Cardiac fibroblast (primary cell): Measurements from ENCODE around the gene SIN3B.
A peak's percentile ranks its signal among the peaks of the same experiment; 100 is the strongest.
"Not testable (repeated sequence)": the region's sequence is repeated elsewhere in the genome, so short reads cannot be mapped to it uniquely, and the experiment has no call there.

ENCODE experiments used
- DNase-seq, 2 donors: peaks; one replicate each; pipeline versions ENCODE4 v3.0.0 to v3.0.0-alpha.2; 2010; ENCODE audit warnings: low read depth in 2 of 2
- H3K4me3 ChIP-seq, 2 donors: replicated peaks in 1 of 2; 1 replicate in 1 of 2; 2 replicates in 1 of 2; pipeline ENCODE4 v1.5.1; 2011; ENCODE audit warnings: low read depth in 2 of 2, low read length in 2 of 2, mild to moderate bottlenecking in 2 of 2, moderate library complexity in 1 of 2
- TF ChIP-seq, protein P1 (sequence below): IDR thresholded peaks from one replicate; pipeline ENCODE4 v1.5.1; 2011; ENCODE audit warnings: low read depth, mild to moderate bottlenecking, low read length, inconsistent platforms

SIN3B gene

DNA sequence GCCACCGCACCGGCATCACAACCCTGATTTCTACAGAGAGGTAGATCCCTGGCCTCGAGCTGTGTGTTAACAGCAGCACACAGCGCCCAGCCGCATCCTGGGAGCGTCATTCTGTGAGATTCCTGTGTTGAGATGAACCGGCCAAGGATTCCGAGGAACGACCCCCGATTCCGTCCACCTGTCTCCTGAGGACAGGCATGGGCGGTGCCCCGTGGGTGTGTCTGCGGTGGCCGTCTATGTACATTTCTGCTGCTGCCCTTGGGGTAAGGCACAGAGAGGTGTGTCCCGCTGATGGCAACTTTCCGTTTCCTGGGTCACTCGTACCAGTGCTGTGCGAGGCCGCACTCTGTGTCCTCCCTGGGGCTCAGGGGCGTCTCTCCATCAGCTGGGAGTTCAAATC, 43.5 kb downstream of the SIN3B start:
- DNase-seq = no peak
- TF ChIP-seq, protein P1, sequence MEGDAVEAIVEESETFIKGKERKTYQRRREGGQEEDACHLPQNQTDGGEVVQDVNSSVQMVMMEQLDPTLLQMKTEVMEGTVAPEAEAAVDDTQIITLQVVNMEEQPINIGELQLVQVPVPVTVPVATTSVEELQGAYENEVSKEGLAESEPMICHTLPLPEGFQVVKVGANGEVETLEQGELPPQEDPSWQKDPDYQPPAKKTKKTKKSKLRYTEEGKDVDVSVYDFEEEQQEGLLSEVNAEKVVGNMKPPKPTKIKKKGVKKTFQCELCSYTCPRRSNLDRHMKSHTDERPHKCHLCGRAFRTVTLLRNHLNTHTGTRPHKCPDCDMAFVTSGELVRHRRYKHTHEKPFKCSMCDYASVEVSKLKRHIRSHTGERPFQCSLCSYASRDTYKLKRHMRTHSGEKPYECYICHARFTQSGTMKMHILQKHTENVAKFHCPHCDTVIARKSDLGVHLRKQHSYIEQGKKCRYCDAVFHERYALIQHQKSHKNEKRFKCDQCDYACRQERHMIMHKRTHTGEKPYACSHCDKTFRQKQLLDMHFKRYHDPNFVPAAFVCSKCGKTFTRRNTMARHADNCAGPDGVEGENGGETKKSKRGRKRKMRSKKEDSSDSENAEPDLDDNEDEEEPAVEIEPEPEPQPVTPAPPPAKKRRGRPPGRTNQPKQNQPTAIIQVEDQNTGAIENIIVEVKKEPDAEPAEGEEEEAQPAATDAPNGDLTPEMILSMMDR = no peak
- H3K4me3 ChIP-seq = no peak overlapping the region

DNA sequence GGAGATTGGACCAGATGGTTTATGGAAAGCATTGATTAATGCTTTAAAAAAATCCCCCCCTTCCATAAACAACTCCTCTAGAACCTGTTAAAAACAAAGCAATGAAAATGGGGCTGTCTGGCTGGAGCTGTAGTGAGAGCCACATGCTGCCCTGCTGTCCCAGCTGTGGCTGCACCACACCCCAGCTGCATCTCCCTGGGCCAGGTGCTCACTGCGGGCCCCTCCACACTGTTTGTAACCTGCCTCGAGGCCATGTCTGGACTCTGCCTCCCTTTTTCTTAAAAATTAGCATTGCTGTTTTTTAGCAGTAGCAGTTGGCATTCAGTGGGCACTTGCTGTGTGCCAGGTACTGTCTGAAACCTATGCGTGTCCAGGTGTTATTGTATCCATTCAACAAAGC, 44.4 kb downstream of the SIN3B start:
- TF ChIP-seq, protein P1 = no peak
- H3K4me3 ChIP-seq = no peak overlapping the region
- no peak for DNase-seq

DNA sequence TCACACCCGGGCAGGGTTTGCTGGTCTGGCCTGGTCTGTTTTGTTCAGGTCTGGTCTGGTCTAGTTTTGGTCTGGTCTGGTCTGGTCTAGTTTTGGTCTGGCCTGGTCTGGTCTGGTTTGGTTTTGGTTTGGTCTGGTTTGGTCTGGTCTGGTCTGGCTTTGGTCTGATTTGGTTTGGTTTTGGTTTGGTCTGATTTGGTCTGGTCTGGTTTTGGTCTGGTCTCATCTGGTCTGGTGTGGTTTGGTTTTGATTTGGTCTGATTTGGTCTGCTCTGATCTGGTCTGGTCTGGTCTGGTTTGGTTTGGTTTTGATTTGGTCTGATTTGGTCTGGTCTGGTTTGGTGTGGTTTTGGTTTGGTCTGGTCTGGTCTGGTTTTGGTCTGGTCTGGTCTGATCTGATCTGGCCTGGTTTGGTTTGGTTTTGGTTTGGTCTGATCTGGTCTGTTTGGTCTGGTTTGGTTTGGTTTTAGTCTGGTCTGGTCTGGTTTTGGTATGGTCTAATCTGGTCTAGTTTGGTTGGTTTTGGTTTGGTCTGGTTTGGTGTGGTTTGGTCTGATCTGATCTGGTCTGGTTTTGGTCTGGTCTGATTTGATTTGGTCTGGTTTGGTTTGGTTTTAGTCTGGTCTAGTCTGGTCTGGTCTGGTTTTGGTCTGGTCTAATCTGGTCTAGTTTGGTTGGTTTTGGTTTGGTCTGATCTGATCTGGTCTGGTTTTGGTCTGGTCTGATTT, 45.2 kb downstream of the SIN3B start:
- DNase-seq = no peak
- no peak overlapping the region for H3K4me3 ChIP-seq
- TF ChIP-seq, protein P1 = no peak

DNA sequence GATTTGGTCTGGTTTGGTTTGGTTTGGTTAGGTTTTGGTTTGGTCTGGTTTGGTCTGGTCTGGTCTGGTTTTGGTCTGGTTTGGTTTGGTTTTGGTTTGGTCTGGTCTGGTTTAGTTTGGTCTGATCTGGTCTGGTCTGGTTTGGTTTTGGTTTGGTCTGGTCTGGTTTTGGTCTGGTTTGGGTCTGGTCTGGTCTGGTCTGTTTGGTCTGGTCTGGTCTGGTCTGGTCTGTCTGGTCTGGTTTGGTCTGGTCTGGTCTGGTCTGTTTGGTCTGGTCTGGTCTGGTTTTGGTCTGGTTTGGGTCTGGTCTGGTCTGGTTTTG, 45.7 kb downstream of the SIN3B start:
- not testable (repeated sequence) for DNase-seq, H3K4me3 ChIP-seq

DNA sequence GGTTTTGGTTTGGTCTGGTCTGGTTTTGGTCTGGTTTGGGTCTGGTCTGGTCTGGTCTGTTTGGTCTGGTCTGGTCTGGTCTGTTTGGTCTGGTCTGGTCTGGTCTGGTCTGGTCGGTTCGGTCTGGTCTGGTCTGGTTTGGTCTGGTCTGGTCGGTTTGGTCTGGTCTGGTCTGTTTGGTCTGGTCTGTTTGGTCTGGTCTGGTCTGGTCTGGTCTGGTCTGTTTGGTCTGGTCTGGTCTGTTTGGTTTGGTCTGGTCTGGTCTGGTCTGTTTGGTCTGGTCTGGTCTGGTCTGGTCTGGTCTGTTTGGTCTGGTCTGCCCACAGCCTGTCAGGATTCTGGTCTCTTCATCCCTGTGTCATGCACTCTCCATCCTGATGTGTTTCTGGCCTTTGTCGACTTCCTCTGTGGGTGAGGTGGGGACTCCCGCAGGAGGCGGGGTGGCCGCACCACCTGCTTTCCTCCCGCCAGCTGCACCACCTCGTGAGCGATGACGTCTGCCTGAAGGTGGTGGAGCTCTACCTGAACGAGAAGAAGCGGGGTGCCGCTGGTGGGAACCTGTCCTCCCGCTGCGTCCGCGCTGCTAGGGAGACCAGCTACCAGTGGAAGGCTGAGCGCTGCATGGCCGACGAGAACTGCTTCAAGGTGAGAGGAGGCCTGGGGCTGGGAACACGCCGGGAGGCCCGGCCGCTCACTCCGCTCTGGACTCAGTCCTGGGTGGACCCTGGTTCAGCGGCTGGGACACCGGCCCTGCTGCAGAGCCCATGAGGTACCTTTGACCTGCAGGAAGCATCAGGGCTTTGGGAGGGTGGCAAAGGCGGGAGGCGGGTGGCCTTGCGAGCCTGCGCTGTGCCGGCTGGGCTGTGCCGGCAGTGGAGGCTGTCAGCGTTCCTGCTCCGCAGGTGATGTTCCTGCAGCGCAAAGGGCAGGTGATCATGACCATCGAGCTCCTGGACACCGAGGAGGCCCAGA, 46.7 kb downstream of the SIN3B start:
- no peak for DNase-seq
- TF ChIP-seq, protein P1 = no peak
- no peak overlapping the region for H3K4me3 ChIP-seq

DNA sequence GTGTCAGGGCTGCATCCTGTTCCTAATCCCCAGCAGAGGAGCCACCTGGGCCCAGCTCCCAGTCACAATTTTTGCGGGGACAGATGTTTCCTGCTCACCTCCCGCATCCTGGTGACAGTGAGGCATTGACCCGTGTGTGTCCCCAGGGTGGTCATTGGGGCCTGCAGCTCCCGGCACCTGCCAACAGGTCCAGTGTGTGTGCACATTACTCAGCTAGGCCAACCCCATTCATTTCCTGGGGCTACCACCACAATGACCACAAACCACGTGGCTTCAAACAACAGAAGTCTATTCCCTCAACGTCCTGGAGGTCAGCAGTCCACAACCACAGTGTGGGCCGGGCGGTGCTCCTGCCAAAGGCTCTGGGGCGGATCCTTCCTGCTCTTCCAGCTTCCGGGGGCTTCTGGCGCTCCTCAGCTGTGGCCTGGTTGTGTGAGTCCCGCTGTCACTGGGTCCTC, 47.7 kb downstream of the SIN3B start:
- TF ChIP-seq, protein P1 = no peak
- H3K4me3 ChIP-seq = no peak overlapping the region
- DNase-seq = peak; percentile 9 to 49

DNA sequence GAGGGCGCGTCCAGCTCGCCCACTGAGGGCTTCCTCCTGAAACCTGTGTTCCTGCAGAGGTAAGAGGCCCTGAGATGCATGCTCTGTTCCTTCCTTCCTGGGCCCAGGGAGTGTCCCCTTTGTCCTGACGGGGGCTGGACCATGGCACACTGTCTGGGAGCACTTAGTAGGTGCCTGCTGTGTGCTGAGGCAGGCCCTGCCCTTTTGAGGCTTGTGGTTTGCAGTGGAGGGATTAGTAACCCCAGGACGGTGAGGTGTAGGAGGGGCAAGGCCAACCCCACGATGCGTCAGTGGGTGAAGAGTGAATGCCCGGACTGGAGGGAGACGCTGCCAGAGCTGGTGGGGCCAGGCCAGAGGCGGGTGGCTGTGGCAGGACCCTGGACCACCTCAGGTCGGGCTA, 48.4 kb downstream of the SIN3B start:
- no peak for DNase-seq
- TF ChIP-seq, protein P1 = no peak
- no peak overlapping the region for H3K4me3 ChIP-seq
